GM19240 (cell line): Measurements from ENCODE around the gene C5orf63.
"Not testable (repeated sequence)": the region's sequence is repeated elsewhere in the genome, so short reads cannot be mapped to it uniquely, and the experiment has no call there.

Source experiments
- DNase-seq: peaks from one replicate; pipeline ENCODE4 v3.0.0; 2011; ENCODE audit warnings: low spot score; ENCODE audit not compliant: insufficient read length

Gene C5orf63

GRCh38 chr5:127076315-127077129 is 3.2 kb upstream of the C5orf63 start:
- no peak for DNase-seq

DNA sequence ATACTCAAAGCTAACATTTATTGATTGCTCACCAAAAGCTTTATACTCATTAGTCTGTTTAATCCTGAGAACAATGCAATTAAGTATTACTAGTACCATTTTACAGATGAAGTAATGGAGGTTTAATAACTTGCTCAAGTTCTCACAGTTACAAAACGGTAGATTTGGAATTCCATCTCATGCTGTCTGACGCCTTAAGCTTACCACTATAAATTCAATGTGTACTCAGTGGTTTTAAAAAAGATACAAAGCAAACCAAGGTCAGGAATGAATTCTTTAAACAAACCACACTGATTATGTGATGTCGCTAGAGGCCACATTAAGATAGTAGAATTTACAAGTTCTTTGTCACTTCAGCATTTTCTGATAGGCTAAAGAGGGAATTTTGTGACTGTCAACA is 1.2 kb upstream of the C5orf63 start:
- no peak for DNase-seq

DNA sequence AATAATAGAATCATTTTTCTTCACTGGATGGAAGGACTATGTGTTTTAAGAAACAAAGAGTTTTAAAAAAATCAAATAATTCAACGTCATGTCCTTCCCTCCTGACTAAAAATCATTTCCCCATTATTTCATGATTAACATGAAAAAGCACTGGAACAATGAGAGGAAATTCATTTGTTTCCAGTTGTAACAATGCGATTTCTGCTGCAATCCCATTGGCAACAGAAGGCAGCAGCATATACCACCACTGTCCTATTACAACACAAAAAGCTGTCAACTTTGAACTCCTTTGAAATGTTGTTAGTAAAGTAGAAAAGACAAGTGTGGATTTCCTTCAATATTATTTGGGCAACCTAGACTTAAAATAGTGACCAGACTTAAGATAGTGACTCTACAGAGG is 3.1 kb downstream of the C5orf63 start:
- DNase-seq = no peak

- no peak for DNase-seq
Measured at GRCh38 chr5:127068493-127069214, 4.6 kb downstream of the C5orf63 start.

- DNase-seq = no peak
Measured at GRCh38 chr5:127066721-127067120, 6.6 kb downstream of the C5orf63 start.

- DNase-seq = no peak
Measured at GRCh38 chr5:127064253-127064840, 9.0 kb downstream of the C5orf63 start.

- DNase-seq = no peak
Measured at GRCh38 chr5:127063257-127063913, 9.9 kb downstream of the C5orf63 start.

GRCh38 chr5:127061956-127062355 is 11.3 kb downstream of the C5orf63 start:
- DNase-seq = no peak

DNA sequence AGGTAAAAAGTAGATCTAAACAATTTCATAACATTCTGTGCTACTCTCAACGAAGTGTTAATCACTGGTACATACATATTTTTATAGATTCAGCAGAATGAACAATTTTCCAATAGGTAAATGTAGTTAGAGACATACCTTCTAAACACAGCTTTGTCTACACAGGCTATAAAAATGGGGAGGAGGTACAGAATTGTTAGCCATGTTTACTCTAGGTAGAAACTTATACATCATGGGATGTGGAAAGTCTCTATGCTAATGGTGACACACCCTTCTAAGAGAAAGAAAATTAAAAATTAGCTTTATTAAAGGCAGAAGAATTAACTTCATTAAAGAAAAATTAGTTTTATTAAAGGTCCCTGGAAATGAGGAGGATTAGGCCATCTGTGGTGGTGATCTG is 11.8 kb downstream of the C5orf63 start:
- no peak for DNase-seq

DNA sequence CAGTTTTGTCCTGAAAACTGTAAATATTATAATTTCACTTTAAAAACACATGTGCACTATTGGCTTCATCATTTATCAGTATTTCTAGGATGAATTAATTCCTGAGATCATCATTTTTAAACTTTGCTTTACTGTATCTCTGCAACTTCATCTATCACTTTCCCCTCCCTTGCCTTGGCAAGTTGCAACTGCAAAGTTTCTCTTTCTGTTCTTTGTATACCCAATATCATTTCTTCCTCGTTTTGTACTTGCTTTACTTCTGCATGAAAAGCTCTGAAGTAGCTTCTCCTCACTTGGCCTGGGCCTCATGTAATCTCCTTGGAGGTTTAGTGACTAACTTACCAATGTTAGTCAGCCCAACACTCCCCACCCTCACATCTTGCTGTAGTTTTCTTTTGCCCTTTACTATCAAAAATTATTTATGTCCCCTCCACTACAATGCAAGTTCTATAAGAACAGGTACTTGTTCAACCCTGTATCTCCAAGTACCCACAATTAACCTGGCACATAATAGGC is 12.8 kb downstream of the C5orf63 start:
- no peak for DNase-seq

- DNase-seq = no peak
Measured at GRCh38 chr5:127056896-127057295, 16.4 kb downstream of the C5orf63 start.

- no peak for DNase-seq
Measured at GRCh38 chr5:127055880-127056653, 17.2 kb downstream of the C5orf63 start.

GRCh38 chr5:127053551-127053950 is 19.8 kb downstream of the C5orf63 start:
- not testable (repeated sequence) for DNase-seq

DNA sequence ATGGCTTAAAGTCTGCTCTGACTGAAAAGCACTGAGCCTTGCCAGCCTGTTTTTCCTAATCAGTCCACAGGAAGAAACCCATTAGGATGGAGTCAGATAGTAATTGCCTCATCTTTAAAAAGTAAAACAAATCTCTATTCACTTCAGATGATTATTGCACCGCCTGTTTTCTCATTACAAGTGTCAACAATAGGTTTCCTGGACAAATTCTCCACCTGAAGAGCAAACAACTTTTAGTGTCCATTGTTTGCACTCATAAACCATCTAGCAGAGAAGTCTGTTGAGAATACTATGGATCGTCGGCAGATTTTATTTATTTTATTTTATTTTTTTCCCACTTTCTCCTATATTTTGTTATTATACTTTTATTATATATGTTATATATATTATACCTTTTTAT is 20.3 kb downstream of the C5orf63 start:
- no peak for DNase-seq

DNA sequence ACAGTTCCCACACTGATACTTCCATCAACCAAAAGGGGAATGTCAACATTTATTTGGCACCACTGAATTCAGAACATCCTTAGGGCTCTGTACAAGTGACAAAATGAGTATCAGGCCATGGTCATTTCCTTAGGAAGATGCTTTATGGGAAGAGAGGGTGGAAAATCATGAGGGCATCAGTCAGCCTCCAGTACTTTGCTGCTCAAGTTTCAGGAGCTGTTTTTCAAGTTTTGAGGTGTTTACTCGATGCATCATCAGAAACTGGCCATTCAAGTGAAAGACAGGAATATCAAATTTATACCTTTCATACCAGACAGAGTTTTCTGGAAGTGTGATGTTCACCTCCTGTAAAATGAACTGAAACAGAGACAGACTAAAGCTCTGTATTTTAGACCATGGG is 21.7 kb downstream of the C5orf63 start:
- DNase-seq = no peak

DNA sequence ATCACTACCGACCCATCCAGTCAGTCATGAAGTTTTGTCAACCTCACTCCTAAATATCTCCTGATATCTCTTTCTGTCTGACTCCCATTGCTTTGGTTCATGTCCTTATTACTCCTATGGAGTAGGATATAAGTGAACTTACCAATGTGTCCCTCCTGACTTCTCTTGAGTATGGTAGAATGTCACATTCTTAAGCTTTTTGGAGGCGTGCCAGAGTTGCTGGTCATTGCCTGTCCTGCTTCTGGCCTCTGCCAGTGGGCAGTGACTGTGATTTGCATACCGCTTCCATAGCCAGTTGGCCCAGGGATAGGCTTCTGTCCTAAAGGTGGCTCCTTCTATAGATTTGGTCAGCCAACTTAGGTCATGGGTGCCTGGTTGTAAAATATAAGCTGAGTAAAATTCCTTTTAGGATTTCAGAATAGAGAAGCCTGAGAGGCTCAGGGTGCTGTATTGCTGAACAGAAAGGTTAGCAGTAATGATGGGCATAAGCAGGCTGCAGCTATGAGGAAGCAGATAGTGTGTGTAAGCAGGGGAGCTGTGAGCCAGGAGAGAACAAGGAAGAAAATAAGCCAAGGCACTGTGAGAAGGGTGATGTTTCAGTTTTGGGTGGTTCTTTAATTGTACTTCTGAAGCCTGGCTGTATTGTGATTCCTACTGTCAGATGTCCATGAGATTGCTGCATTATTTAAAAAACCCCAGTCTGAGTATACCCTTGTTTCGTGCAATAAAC is 26.8 kb downstream of the C5orf63 start:
- DNase-seq = no peak

GRCh38 chr5:127042593-127042992 is 30.7 kb downstream of the C5orf63 start:
- DNase-seq = no peak

GRCh38 chr5:127041571-127041970 is 31.7 kb downstream of the C5orf63 start:
- DNase-seq = no peak

GRCh38 chr5:127040796-127041520 is 32.3 kb downstream of the C5orf63 start:
- no peak for DNase-seq

- no peak for DNase-seq
Measured at GRCh38 chr5:127038550-127038949, 34.8 kb downstream of the C5orf63 start.
